Measurements from ENCODE around the gene RAPGEF2. TPM values are rescaled to one million over a fixed set of nuclear protein-coding genes. Genes with fewer than 3 reads are reported as not detected.
A peak's percentile ranks its signal among the peaks of the same experiment; 100 is the strongest.
"Not testable (repeated sequence)": the region's sequence is repeated elsewhere in the genome, so short reads cannot be mapped to it uniquely, and the experiment has no call there.

RAPGEF2 gene
- total RNA-seq, 1 experiment from 2014 or later = 23.8 TPM

- peak overlapping the region; percentile 37 for H3K27ac Mint-ChIP-seq (ENCODE audit: unreplicated experiment)
- H3K27me3 Mint-ChIP-seq (ENCODE audit: unreplicated experiment) = no peaks in the 10 kb centered on the region
- peaks cover 27% of the 10 kb centered on the region for H3K4me1 Mint-ChIP-seq (ENCODE audit: low read depth, unreplicated experiment)
- no peaks in the 10 kb centered on the region for H3K36me3 Mint-ChIP-seq (ENCODE audit: insufficient read depth, unreplicated experiment)
- H3K4me3 Mint-ChIP-seq (ENCODE audit: low read depth, unreplicated experiment) = peak overlapping the region; percentile 53
- CTCF ChIA-PET = interaction anchor here (0.7 kb wide), 1 partner anchor 301 kb away, joined by 3 read pairs; no protein-coding TSS in a partner anchor
- no peak for TF ChIP-seq CTCF (IDR thresholded peaks at IDR 0.05; ENCODE audit: unreplicated experiment)
- H3K9me3 Mint-ChIP-seq (ENCODE audit: low read depth, unreplicated experiment) = no peaks in the 10 kb centered on the region
- intact Hi-C loops (cut with micrococcal nuclease; ENCODE audit: unreplicated experiment) = loop anchor here (1.0 to 10.0 kb wide), 5 partner anchors 71 to 441 kb away; no protein-coding TSS in a partner anchor
- no TSS peak for BruUV-seq (replicated peaks)
- DNase-seq = no peak
Measured at GRCh38 chr4:159175989-159176375, 73.1 kb downstream of the RAPGEF2 start.

GRCh38 chr4:159177265-159178150 is 74.6 kb downstream of the RAPGEF2 start:
- no TSS peak for BruUV-seq (replicated peaks)
- Mint-ChIP-seq H3K4me1 (ENCODE audit: low read depth, unreplicated experiment) (peaks cover 20% of the 10 kb centered on the region), H3K27me3 (ENCODE audit: unreplicated experiment) (no peaks in the 10 kb centered on the region), H3K4me3 (ENCODE audit: low read depth, unreplicated experiment) (no peak overlapping the region), H3K27ac (ENCODE audit: unreplicated experiment) (no peak overlapping the region), H3K36me3 (ENCODE audit: insufficient read depth, unreplicated experiment) (no peaks in the 10 kb centered on the region), H3K9me3 (ENCODE audit: low read depth, unreplicated experiment) (no peaks in the 10 kb centered on the region)
- DNase-seq = no peak
- intact Hi-C loops (cut with micrococcal nuclease; ENCODE audit: unreplicated experiment) = loop anchor here (5.0 to 10.0 kb wide), 2 partner anchors 305 to 443 kb away; no protein-coding TSS in a partner anchor
- no peak for TF ChIP-seq CTCF (IDR thresholded peaks at IDR 0.05; ENCODE audit: unreplicated experiment)
- CTCF ChIA-PET = no interaction called here

GRCh38 chr4:159178151-159178546 is 75.3 kb downstream of the RAPGEF2 start:
- Mint-ChIP-seq H3K9me3 (ENCODE audit: low read depth, unreplicated experiment) (no peaks in the 10 kb centered on the region), H3K27me3 (ENCODE audit: unreplicated experiment) (no peaks in the 10 kb centered on the region), H3K4me1 (ENCODE audit: low read depth, unreplicated experiment) (peaks cover 20% of the 10 kb centered on the region), H3K4me3 (ENCODE audit: low read depth, unreplicated experiment) (no peak overlapping the region), H3K27ac (ENCODE audit: unreplicated experiment) (no peak overlapping the region), H3K36me3 (ENCODE audit: insufficient read depth, unreplicated experiment) (no peaks in the 10 kb centered on the region)
- no peak for TF ChIP-seq CTCF (IDR thresholded peaks at IDR 0.05; ENCODE audit: unreplicated experiment)
- DNase-seq = no peak
- CTCF ChIA-PET = interaction anchor here (0.7 kb wide), 1 partner anchor 36 kb away, joined by 6 read pairs; no protein-coding TSS in a partner anchor
- no TSS peak for BruUV-seq (replicated peaks)
- intact Hi-C loops (cut with micrococcal nuclease; ENCODE audit: unreplicated experiment) = loop anchor here (5.0 to 10.0 kb wide), 2 partner anchors 306 to 443 kb away; no protein-coding TSS in a partner anchor

GRCh38 chr4:159178979-159179969 is 76.4 kb downstream of the RAPGEF2 start:
- H3K9me3 Mint-ChIP-seq (ENCODE audit: low read depth, unreplicated experiment) = no peaks in the 10 kb centered on the region
- H3K27ac Mint-ChIP-seq (ENCODE audit: unreplicated experiment) = no peak overlapping the region
- H3K4me1 Mint-ChIP-seq (ENCODE audit: low read depth, unreplicated experiment) = peaks cover 19% of the 10 kb centered on the region
- H3K36me3 Mint-ChIP-seq (ENCODE audit: insufficient read depth, unreplicated experiment) = no peaks in the 10 kb centered on the region
- no peak overlapping the region for H3K4me3 Mint-ChIP-seq (ENCODE audit: low read depth, unreplicated experiment)
- intact Hi-C loops (cut with micrococcal nuclease; ENCODE audit: unreplicated experiment) = loop anchor here (5.0 to 10.0 kb wide), 2 partner anchors 307 to 444 kb away; no protein-coding TSS in a partner anchor
- no peaks in the 10 kb centered on the region for H3K27me3 Mint-ChIP-seq (ENCODE audit: unreplicated experiment)
- no peak for TF ChIP-seq CTCF (IDR thresholded peaks at IDR 0.05; ENCODE audit: unreplicated experiment)
- no TSS peak for BruUV-seq (replicated peaks)
- no peak for DNase-seq
- CTCF ChIA-PET = interaction anchor here (0.7 kb wide), 1 partner anchor 35 kb away, joined by 6 read pairs; no protein-coding TSS in a partner anchor

GRCh38 chr4:159183885-159184605 is 81.2 kb downstream of the RAPGEF2 start:
- BruUV-seq (replicated peaks); H3K36me3 Mint-ChIP-seq (ENCODE audit: insufficient read depth, unreplicated experiment); H3K4me3 Mint-ChIP-seq (ENCODE audit: low read depth, unreplicated experiment); H3K9me3 Mint-ChIP-seq (ENCODE audit: low read depth, unreplicated experiment); H3K27ac Mint-ChIP-seq (ENCODE audit: unreplicated experiment); intact Hi-C loops (cut with micrococcal nuclease; ENCODE audit: unreplicated experiment); DNase-seq; H3K4me1 Mint-ChIP-seq (ENCODE audit: low read depth, unreplicated experiment); H3K27me3 Mint-ChIP-seq (ENCODE audit: unreplicated experiment); CTCF ChIA-PET: not testable (repeated sequence)
